IPS-20b (cell line): ENCODE measurements around the gene C2CD5.

Experiments
- H3K27ac ChIP-seq: one replicate; pipeline ENCODE4 v1.5.1; 2013; ENCODE audit warnings: low read length
- H3K27me3 ChIP-seq: 2 replicates; pipeline ENCODE4 v1.6.1; 2013; ENCODE audit warnings: mild to moderate bottlenecking, low read length, inconsistent platforms; ENCODE audit not compliant: insufficient read depth
- H3K36me3 ChIP-seq: 2 replicates; pipeline ENCODE4 v1.6.1; 2013; ENCODE audit warnings: low read depth, mild to moderate bottlenecking, inconsistent platforms, low read length, moderate library complexity; ENCODE audit not compliant: insufficient read depth
- H3K4me1 ChIP-seq: 2 replicates; pipeline ENCODE4 v1.6.1; 2013; ENCODE audit warnings: mild to moderate bottlenecking, control low read depth, inconsistent platforms, low read length, moderate library complexity; ENCODE audit not compliant: insufficient read depth
- H3K4me3 ChIP-seq: 2 replicates; pipeline ENCODE4 v1.5.1; 2013; ENCODE audit warnings: mild to moderate bottlenecking, low read length, inconsistent platforms
- H3K9ac ChIP-seq: 2 replicates; pipeline ENCODE4 v1.6.1; 2013; ENCODE audit warnings: low read depth, mild to moderate bottlenecking, inconsistent platforms, low read length, moderate library complexity
- H3K9me3 ChIP-seq: 2 replicates; pipeline ENCODE4 v1.6.1; 2013; ENCODE audit warnings: mild to moderate bottlenecking, low read depth, low read length, inconsistent platforms; ENCODE audit not compliant: insufficient read depth

The C2CD5 gene

GRCh38 chr12:22544038-22544979, at the start of gene C2CD5:
C2CD5 (minus strand) TSS chr12:22544542; CDS start chr12:22544150, 392 bp downstream.
- peaks cover 9% of the 10 kb centered on the region; the same call in 1 of the 2 replicates for H3K4me1 ChIP-seq
- H3K27ac ChIP-seq = peak within 1 kb of the TSS; percentile 22
- peak within 1 kb of the TSS; percentile 88; the same call in 1 of the 2 replicates for H3K9ac ChIP-seq
- no peaks in the 10 kb centered on the region for H3K9me3 ChIP-seq
- H3K4me3 ChIP-seq = peak within 1 kb of the TSS; percentile 98
- H3K36me3 ChIP-seq = peaks cover 9% of the 10 kb centered on the region; the same call in 1 of the 2 replicates
- no peaks in the 10 kb centered on the region for H3K27me3 ChIP-seq

- Histone ChIP-seq H3K27me3 (no peaks in the 10 kb centered on the region), H3K9me3 (no peaks in the 10 kb centered on the region), H3K27ac (no peak overlapping the region), H3K36me3 (no peaks in the 10 kb centered on the region), H3K9ac (no peak overlapping the region), H3K4me1 (no peaks in the 10 kb centered on the region), H3K4me3 (no peak overlapping the region)
Observed at GRCh38 chr12:22593864-22594263, 49.5 kb upstream of the C2CD5 start.

- Histone ChIP-seq H3K36me3 (no peaks in the 10 kb centered on the region), H3K27me3 (no peaks in the 10 kb centered on the region), H3K27ac (no peak overlapping the region), H3K9ac (no peak overlapping the region), H3K4me1 (no peaks in the 10 kb centered on the region), H3K9me3 (no peaks in the 10 kb centered on the region), H3K4me3 (no peak overlapping the region)
Observed at GRCh38 chr12:22588817-22589216, 44.5 kb upstream of the C2CD5 start.

- Histone ChIP-seq H3K9me3 (peaks cover 2% of the 10 kb centered on the region; the same call in 1 of the 2 replicates), H3K4me1 (no peaks in the 10 kb centered on the region)
Observed at GRCh38 chr12:22578328-22578727, 34.0 kb upstream of the C2CD5 start.

GRCh38 chr12:22577667-22578066, 33.3 kb upstream of the C2CD5 start:
- Histone ChIP-seq H3K4me3 (no peak overlapping the region), H3K27ac (no peak overlapping the region), H3K9me3 (peaks cover 2% of the 10 kb centered on the region; the same call in 1 of the 2 replicates), H3K27me3 (no peaks in the 10 kb centered on the region), H3K4me1 (no peaks in the 10 kb centered on the region), H3K9ac (no peak overlapping the region), H3K36me3 (no peaks in the 10 kb centered on the region)

More at GRCh38 chr12:22578328-22578727, 34.0 kb upstream of the C2CD5 start:
- Histone ChIP-seq H3K36me3 (no peaks in the 10 kb centered on the region), H3K27ac (no peak overlapping the region), H3K9ac (no peak overlapping the region), H3K27me3 (no peaks in the 10 kb centered on the region), H3K4me3 (no peak overlapping the region)

- no peaks in the 10 kb centered on the region for H3K4me1 ChIP-seq
- H3K27me3 ChIP-seq = no peaks in the 10 kb centered on the region
- no peak overlapping the region for H3K4me3 ChIP-seq
- no peak overlapping the region for H3K9ac ChIP-seq
- H3K9me3 ChIP-seq = peaks cover 2% of the 10 kb centered on the region; the same call in 1 of the 2 replicates
- no peaks in the 10 kb centered on the region for H3K36me3 ChIP-seq
- no peak overlapping the region for H3K27ac ChIP-seq
Observed at GRCh38 chr12:22576473-22576872, 32.1 kb upstream of the C2CD5 start.

GRCh38 chr12:22576065-22576464, 31.7 kb upstream of the C2CD5 start:
- no peak overlapping the region for H3K27ac ChIP-seq
- no peak overlapping the region for H3K9ac ChIP-seq
- H3K36me3 ChIP-seq = no peaks in the 10 kb centered on the region
- H3K27me3 ChIP-seq = no peaks in the 10 kb centered on the region
- peaks cover 2% of the 10 kb centered on the region; the same call in 1 of the 2 replicates for H3K9me3 ChIP-seq
- H3K4me1 ChIP-seq = no peaks in the 10 kb centered on the region
- H3K4me3 ChIP-seq = no peak overlapping the region

- Histone ChIP-seq H3K4me1 (no peaks in the 10 kb centered on the region), H3K4me3 (no peak overlapping the region), H3K27me3 (no peaks in the 10 kb centered on the region), H3K27ac (no peak overlapping the region), H3K36me3 (no peaks in the 10 kb centered on the region), H3K9me3 (peaks cover 2% of the 10 kb centered on the region; the same call in 1 of the 2 replicates), H3K9ac (no peak overlapping the region)
Observed at GRCh38 chr12:22574921-22575320, 30.6 kb upstream of the C2CD5 start.

- no peak overlapping the region for H3K9ac ChIP-seq
- no peak overlapping the region for H3K27ac ChIP-seq
- peaks cover 2% of the 10 kb centered on the region; the same call in 1 of the 2 replicates for H3K9me3 ChIP-seq
- H3K4me1 ChIP-seq = no peaks in the 10 kb centered on the region
- no peak overlapping the region for H3K4me3 ChIP-seq
- H3K27me3 ChIP-seq = no peaks in the 10 kb centered on the region
- no peaks in the 10 kb centered on the region for H3K36me3 ChIP-seq
Observed at GRCh38 chr12:22573181-22573580, 28.8 kb upstream of the C2CD5 start.

- Histone ChIP-seq H3K27me3 (no peaks in the 10 kb centered on the region), H3K9me3 (no peaks in the 10 kb centered on the region), H3K27ac (no peak overlapping the region), H3K4me3 (no peak overlapping the region), H3K4me1 (no peaks in the 10 kb centered on the region), H3K9ac (no peak overlapping the region), H3K36me3 (no peaks in the 10 kb centered on the region)
Observed at GRCh38 chr12:22569253-22569652, 24.9 kb upstream of the C2CD5 start.

- no peaks in the 10 kb centered on the region for H3K36me3 ChIP-seq
Observed at GRCh38 chr12:22562036-22563028, 18.0 kb upstream of the C2CD5 start.

More at GRCh38 chr12:22562036-22563028, 18.0 kb upstream of the C2CD5 start:
- H3K4me1 ChIP-seq = no peaks in the 10 kb centered on the region
- no peak overlapping the region for H3K4me3 ChIP-seq
- no peaks in the 10 kb centered on the region for H3K9me3 ChIP-seq
- no peaks in the 10 kb centered on the region for H3K27me3 ChIP-seq
- H3K9ac ChIP-seq = no peak overlapping the region
- no peak overlapping the region for H3K27ac ChIP-seq
